K562 (cell line): ENCODE measurements around the gene MYO1D. TPM values are rescaled to one million over a fixed set of nuclear protein-coding genes. Genes with fewer than 3 reads are reported as not detected.

Experiments
- ATF1 ChIP-seq, 2 experiments: fragments of 450-650 bp in 1 of 2; IDR thresholded peaks; 2 replicates each; pipeline ENCODE4 v1.6.1; 2016; ENCODE audit warnings: missing compliant biosample characterization in 1 of 2, missing genetic modification characterization in 1 of 2
- C11orf30 ChIP-seq: fragments of 450-650 bp; IDR thresholded peaks from 2 replicates; pipeline ENCODE4 v1.6.1; 2016; ENCODE audit warnings: low read depth, mild to moderate bottlenecking
- CREM ChIP-seq: IDR thresholded peaks from 2 replicates; pipeline ENCODE4 v1.6.1; 2014; ENCODE audit warnings: antibody characterized with exemption, low read depth
- CTCF ChIP-seq, 3 experiments: IDR thresholded peaks in 2 of 3; conservative IDR thresholded peaks in 1 of 3; 2 replicates each; pipeline ENCODE4 v1.5.1; 2011 to 2012; ENCODE audit warnings: low read length in 3 of 3, mild to moderate bottlenecking in 3 of 3, control low read depth in 2 of 3, improper control_type of control experiment in 1 of 3, inconsistent platforms in 1 of 3, low read depth in 1 of 3, mixed read lengths in 1 of 3, moderate library complexity in 1 of 3; ENCODE audit not compliant: insufficient read depth in 2 of 3
- FOSL1 ChIP-seq: fragments of 200-800 bp; sonication (Bioruptor generic); conservative IDR thresholded peaks from 2 replicates; pipeline ENCODE4 v1.6.1; 2016; ENCODE audit warnings: missing genetic modification characterization, missing compliant biosample characterization
- GABPA ChIP-seq: fragments of 200-800 bp; sonication (Bioruptor generic); conservative IDR thresholded peaks from 2 replicates; pipeline ENCODE4 v1.6.1; 2016; ENCODE audit warnings: low read depth, missing genetic modification characterization, missing compliant biosample characterization
- HDAC8 ChIP-seq: fragments of 450-650 bp; IDR thresholded peaks from 2 replicates; pipeline ENCODE4 v1.6.1; 2016; ENCODE audit warnings: mild to moderate bottlenecking, missing genetic modification characterization, moderate library complexity, missing compliant biosample characterization
- HNRNPH1 ChIP-seq: fragments of 200-400 bp; formaldehyde crosslinking; optimal IDR thresholded peaks from 2 replicates; pipeline ENCODE3; 2017; ENCODE audit warnings: low read depth, mild to moderate bottlenecking, low read length, moderate library complexity
- JUN ChIP-seq, 2 experiments: sonication (generic) in 1 of 2; formaldehyde crosslinking in 1 of 2; IDR thresholded peaks; 2 replicates each; pipeline versions ENCODE4 v1.6.1 to v1.8.0; 2012 to 2022; ENCODE audit warnings: borderline replicate concordance in 2 of 2, mild to moderate bottlenecking in 2 of 2, improper control_type of control experiment in 1 of 2, low read depth in 1 of 2, low read length in 1 of 2, missing genetic modification reagents in 1 of 2
- NR2C2 ChIP-seq, 2 experiments: fragments of 200-800 bp in 1 of 2; sonication (Bioruptor generic) in 1 of 2; sonication (generic) in 1 of 2; formaldehyde crosslinking in 1 of 2; IDR thresholded peaks; 2 replicates each; pipeline versions ENCODE4 v1.6.1 to v1.8.0; 2016 to 2022; ENCODE audit warnings: mild to moderate bottlenecking in 1 of 2, missing compliant biosample characterization in 1 of 2, missing genetic modification characterization in 1 of 2, missing genetic modification reagents in 1 of 2
- PHB ChIP-seq: fragments of 250-450 bp; sonication (Bioruptor Pico); IDR thresholded peaks from 2 replicates; pipeline ENCODE4 v1.5.0; 2021
- SIRT6 ChIP-seq: IDR thresholded peaks from one replicate; pipeline ENCODE4 v1.6.1; 2012; ENCODE audit warnings: low read depth, mild to moderate bottlenecking, control low read depth, inconsistent platforms, low read length, moderate library complexity
- SMC3 ChIP-seq: conservative IDR thresholded peaks from 2 replicates; pipeline ENCODE4 v1.6.1; 2011; ENCODE audit warnings: low read depth, low read length, improper control_type of control experiment; ENCODE audit not compliant: insufficient read depth
- VEZF1 ChIP-seq: fragments of 200-800 bp; sonication (Bioruptor generic); IDR thresholded peaks from 2 replicates; pipeline ENCODE4 v1.6.1; 2017; ENCODE audit warnings: missing genetic modification characterization, missing compliant biosample characterization
- ZFPM2 ChIP-seq: fragments of 250-450 bp; sonication (Bioruptor Pico); IDR thresholded peaks from 2 replicates; pipeline ENCODE4 v1.5.1; 2022; ENCODE audit warnings: mild to moderate bottlenecking
- ZNF316 ChIP-seq: fragments of 450-650 bp; IDR thresholded peaks from 2 replicates; pipeline ENCODE4 v1.6.1; 2016
- ZNF551 ChIP-seq: fragments of 250-450 bp; sonication (Bioruptor Pico); IDR thresholded peaks from 2 replicates; pipeline ENCODE4 v1.5.0; 2021; ENCODE audit warnings: mild to moderate bottlenecking, moderate library complexity
- polyA plus RNA-seq, 8 experiments: library from polyadenylated mRNA; depleted of rRNA in 4 of 8; stranded (reverse) in 5 of 8; unstranded in 3 of 8; fragments of >200 nt; fragmentation: Nextera tagmentation in 2 of 8; fragmentation: Illumina TruSeq in 1 of 8; extraction: Ambion mirVana in 2 of 8; extraction: Trizol in 1 of 8; gene quantifications; 2 replicates each; pipeline versions ENCODE4 v1.2.1 to v1.2.3, GENCODE V29; 2011 to 2014; ENCODE audit warnings: inconsistent platforms in 1 of 8, missing spikeins in 1 of 8
- total RNA-seq, 7 experiments: library from RNA; depleted of rRNA in 6 of 7; stranded (reverse); fragments of >200 nt in 6 of 7; fragmentation: Illumina TruSeq in 2 of 7; extraction: Trizol in 2 of 7; gene quantifications; 2 replicates each; pipeline versions ENCODE4 v1.2.1 to v1.2.3, GENCODE V29; 2011 to 2021; ENCODE audit warnings: low replicate concordance in 1 of 7
- TF ChIP-seq, protein P1 (sequence below), 2 experiments: IDR thresholded peaks; 2 replicates each; pipeline ENCODE4 v1.6.1; 2012; ENCODE audit warnings: improper control_type of control experiment in 2 of 2, low read depth in 2 of 2, low read length in 2 of 2, borderline replicate concordance in 1 of 2
- TF ChIP-seq, protein P2 (sequence below): conservative IDR thresholded peaks from 2 replicates; pipeline ENCODE4 v1.6.1; 2011; ENCODE audit warnings: low read depth, mild to moderate bottlenecking, low read length; ENCODE audit not compliant: control insufficient read depth

MYO1D gene
- total and polyA plus RNA-seq, 9 of the 15 experiments (the other 6 are each of a cell fraction or from before 2014, with no cell fraction given), result 2.1 to 71.2 (median 45.4) TPM

DNA sequence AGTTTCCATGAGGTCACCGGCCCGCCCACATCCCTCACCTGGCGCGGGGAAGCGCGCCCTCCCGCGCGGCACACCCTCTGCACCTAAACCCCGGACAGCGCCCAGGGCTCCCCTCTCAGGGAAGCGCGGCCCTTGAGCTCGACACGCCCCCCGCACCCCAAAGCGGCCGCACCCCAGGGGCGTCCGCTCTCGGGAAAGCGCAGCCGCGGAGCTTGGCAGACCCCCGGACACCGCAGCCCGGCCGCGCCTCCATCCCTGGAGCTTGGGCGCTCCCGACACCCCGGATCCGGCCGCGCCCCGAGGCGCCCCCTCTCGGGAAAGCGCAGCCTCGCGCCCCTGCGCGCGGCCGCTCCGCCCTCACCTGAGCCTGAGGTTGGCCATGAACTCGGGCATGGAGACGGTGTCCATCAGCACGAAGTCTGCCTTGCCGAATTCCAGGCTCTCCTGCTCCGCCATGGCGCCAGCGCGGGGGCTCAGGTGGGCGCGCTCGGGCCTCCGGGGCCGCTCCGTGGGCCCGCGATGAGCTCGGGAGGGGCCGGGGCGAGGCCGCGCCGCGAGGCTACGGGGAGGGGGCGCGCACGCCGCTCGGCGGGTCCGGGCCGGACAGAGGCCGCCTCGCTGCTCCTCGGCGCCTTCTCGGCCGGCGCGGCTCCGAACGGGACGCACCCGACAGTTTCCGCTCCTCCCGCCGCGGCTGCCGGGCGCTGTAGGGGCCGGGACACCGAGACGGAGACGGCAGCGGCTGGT lies at the start of gene MYO1D (continued):
- peak; percentile 10; the same call in 1 of the 2 replicates for TF ChIP-seq FOSL1 (tag)
- TF ChIP-seq ZNF551 (CRISPR knock-in tag), result no peak
- TF ChIP-seq ZFPM2, result no peak
- TF ChIP-seq GABPA, result peak; percentile 49
- TF ChIP-seq SIRT6, result no peak
- TF ChIP-seq C11orf30, result no peak
- peak; percentile 43; the same call in 1 of the 2 replicates for TF ChIP-seq HDAC8
- TF ChIP-seq, protein P1, sequence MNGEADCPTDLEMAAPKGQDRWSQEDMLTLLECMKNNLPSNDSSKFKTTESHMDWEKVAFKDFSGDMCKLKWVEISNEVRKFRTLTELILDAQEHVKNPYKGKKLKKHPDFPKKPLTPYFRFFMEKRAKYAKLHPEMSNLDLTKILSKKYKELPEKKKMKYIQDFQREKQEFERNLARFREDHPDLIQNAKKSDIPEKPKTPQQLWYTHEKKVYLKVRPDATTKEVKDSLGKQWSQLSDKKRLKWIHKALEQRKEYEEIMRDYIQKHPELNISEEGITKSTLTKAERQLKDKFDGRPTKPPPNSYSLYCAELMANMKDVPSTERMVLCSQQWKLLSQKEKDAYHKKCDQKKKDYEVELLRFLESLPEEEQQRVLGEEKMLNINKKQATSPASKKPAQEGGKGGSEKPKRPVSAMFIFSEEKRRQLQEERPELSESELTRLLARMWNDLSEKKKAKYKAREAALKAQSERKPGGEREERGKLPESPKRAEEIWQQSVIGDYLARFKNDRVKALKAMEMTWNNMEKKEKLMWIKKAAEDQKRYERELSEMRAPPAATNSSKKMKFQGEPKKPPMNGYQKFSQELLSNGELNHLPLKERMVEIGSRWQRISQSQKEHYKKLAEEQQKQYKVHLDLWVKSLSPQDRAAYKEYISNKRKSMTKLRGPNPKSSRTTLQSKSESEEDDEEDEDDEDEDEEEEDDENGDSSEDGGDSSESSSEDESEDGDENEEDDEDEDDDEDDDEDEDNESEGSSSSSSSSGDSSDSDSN (IDR thresholded peaks at IDR 0.05; ENCODE audit: borderline replicate concordance in 1 of 2, low read depth in 2 of 2, low read length in 2 of 2), result peak in 1 of 2 experiments; percentile 68; a peak in 2 of 4 replicates
- TF ChIP-seq PHB (CRISPR knock-in tag), result no peak
- TF ChIP-seq HNRNPH1, result no peak
- peak; percentile 63 to 70 (median 65) for TF ChIP-seq CTCF (IDR thresholded peaks at IDR 0.05 in 2 of 3, conservative IDR thresholded peaks at IDR 0.05 in 1 of 3; ENCODE audit: insufficient read depth in 2 of 3, low read depth in 1 of 3, low read length in 3 of 3)
- peak; percentile 35 for TF ChIP-seq CREM
- 0 out of 2 replicates have a peak, but pooled peaks have one; percentile 6 for TF ChIP-seq JUN (IDR thresholded peaks at IDR 0.05; ENCODE audit: borderline replicate concordance, low read depth, low read length)
- TF ChIP-seq JUN (CRISPR knock-in tag; IDR thresholded peaks at IDR 0.05; ENCODE audit: borderline replicate concordance), result 0 out of 2 replicates have a peak, but pooled peaks have one; percentile 16
- TF ChIP-seq NR2C2 (CRISPR knock-in tag; IDR thresholded peaks at IDR 0.05), result no peak
- peak; percentile 53; the same call in 1 of the 2 replicates for TF ChIP-seq NR2C2 (tag; IDR thresholded peaks at IDR 0.05)
- peak; percentile 34; the same call in 1 of the 2 replicates for TF ChIP-seq SMC3
- TF ChIP-seq, protein P2, sequence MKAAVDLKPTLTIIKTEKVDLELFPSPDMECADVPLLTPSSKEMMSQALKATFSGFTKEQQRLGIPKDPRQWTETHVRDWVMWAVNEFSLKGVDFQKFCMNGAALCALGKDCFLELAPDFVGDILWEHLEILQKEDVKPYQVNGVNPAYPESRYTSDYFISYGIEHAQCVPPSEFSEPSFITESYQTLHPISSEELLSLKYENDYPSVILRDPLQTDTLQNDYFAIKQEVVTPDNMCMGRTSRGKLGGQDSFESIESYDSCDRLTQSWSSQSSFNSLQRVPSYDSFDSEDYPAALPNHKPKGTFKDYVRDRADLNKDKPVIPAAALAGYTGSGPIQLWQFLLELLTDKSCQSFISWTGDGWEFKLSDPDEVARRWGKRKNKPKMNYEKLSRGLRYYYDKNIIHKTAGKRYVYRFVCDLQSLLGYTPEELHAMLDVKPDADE, result peak; percentile 80
- TF ChIP-seq VEZF1, result peak; percentile 74
- no peak for TF ChIP-seq ATF1 (CRISPR knock-in tag; IDR thresholded peaks at IDR 0.05)
- peak; percentile 85 for TF ChIP-seq ATF1 (tag; IDR thresholded peaks at IDR 0.05)
- no peak for TF ChIP-seq ZNF316
